GDM1 (cell line): ENCODE data around the gene CTCFL.
"Not testable (repeated sequence)": the region's sequence is repeated elsewhere in the genome, so short reads cannot be mapped to it uniquely, and the experiment has no call there.

Source experiments
- DNase-seq: peaks from one replicate; lab custom pipeline; 2025; lab: John Stamatoyannopoulos, UW

The CTCFL gene

GRCh38 chr20:57480444-57481160, 44.3 kb downstream of the CTCFL start:
- DNase-seq, result no peak

GRCh38 chr20:57479196-57479595, 45.7 kb downstream of the CTCFL start:
- DNase-seq, result no peak

- no peak for DNase-seq
Observed at GRCh38 chr20:57478176-57478575, 46.8 kb downstream of the CTCFL start.

DNA sequence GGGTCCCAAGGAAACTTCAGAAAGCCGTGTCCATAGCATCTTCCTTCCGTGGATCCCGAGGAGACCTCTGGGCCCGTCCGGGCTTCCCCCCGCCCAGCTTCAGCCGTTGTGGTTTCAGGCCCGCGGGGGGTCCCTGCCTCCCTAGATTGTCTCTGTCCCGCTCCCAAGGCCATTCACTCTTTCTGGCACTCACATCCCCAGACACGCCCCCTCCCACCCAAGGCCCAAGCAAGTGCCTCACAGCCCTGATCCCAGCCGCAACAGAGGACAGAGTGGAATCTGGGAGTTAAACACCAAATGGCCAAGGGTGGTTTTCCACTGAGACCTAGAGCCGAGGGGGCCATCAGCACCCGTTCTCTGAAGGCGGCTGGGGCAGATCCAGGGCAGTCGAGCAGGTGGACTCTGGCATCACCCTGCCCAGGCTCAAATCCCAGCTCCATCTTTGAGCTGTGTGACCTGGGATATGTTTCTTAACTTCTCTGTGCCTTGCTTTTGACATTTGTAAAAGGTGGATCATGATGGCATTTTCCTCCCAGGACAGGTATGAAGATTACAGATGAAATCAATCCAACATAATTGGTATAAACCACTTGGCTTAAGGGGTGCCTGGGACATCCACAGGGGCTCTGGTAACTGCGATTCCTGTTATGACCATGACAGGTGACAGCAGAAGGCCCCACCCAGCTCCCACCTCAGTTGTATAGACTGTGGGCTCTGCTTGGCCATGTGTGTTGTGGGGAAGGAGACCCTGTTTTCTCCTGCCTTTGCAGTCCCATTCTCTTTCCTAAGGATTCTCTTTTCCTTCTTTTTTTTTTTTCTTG, 48.1 kb downstream of the CTCFL start:
- no peak for DNase-seq

DNA sequence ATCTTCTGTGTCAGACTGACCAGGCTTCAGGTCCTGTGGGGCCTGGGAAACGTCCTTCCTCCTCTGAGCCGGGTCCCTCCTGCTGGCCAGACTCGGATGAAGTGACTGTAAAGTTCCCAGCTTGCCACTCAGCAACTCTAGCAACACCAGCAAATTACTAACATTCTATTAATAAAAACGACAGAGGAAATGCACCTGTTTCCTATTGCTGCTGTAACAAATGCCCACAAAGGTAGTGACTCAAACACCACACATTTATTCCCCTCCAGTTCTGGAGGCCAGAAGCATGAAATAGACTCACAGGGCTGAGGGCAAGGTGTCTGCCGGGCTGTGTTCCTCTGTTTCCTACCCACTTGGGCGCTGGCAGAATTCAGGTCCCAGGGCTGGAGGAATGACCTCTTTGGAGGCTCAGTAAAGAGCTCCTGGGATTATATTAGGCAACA, 48.8 kb downstream of the CTCFL start:
- DNase-seq, result peak; percentile 52

DNA sequence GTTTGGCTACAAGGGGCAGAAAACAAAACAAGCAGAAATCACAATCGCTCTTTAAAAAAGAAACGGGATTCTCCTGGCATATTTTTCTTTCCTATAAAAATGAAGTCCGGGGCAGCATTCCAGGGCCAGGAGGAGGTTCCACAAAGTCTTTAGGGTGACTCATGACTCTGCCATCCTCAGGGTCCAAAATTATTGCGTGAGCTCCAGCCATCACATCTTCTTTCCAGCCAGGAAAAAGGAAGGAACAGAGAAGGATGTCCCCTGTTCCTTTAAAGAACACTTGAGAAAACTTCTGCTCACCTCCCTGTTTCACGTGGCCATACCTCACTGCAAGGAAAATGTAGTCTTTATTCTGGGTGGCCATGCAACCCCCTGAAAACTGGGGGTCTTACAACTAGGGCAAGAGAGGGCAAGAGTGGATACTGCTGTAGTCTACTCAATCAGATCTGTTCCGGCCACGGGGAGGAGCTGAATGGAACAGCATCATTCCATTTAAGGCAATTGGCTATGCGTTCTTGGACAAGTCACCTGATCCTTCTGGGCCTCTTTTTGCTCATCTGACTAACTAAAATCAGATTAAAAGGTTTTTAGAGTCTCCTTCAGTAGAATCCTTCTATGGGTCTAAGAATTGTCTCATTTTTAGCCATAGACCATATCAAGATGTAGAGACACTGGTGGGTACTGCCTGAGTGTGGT, 49.4 kb downstream of the CTCFL start:
- no peak for DNase-seq

- no peak for DNase-seq
Observed at GRCh38 chr20:57474816-57475215, 50.1 kb downstream of the CTCFL start.

DNA sequence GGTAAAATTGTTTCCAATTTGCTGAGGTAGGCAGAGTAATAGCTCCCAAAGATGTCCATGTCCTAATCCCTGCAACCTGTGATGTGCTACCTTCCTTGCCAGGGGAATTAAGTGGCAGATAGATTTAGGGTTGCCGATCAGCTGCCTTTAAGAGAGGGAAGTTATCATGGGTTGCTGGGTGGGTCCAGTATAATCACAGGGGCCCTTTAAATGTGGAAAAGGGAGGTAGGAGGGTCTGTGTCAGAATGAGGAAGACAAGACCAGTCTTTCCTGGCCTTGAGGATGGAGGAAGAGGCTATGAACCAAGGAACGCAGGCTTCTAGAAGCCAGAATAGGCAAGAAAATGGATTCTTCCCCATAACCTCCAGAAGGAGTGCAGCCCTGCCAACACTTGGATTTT, 50.7 kb downstream of the CTCFL start:
- no peak for DNase-seq

- peak; percentile 71 for DNase-seq
Observed at GRCh38 chr20:57473246-57474048, 51.5 kb downstream of the CTCFL start.

DNA sequence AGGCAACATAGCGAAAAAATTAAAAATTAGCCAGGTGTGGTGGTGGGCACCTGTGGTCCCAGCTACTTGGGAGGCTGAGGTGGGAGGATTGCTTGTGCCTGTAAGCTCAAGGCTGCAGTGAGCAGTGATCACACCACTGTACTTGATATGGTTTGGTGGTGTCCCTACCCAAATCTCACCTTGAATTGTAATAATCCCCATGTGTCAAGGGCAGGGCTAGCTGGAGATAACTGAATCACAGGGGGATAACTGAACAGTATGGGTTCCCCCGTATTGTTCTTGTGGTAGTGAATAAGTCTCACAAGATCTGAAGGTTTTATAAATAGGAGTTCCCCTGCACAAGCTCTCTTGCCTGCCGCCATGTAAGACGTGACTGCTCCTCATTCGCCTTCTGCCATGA, 52.5 kb downstream of the CTCFL start:
- not testable (repeated sequence) for DNase-seq

GRCh38 chr20:57471496-57472372, 53.2 kb downstream of the CTCFL start:
- no peak for DNase-seq

DNA sequence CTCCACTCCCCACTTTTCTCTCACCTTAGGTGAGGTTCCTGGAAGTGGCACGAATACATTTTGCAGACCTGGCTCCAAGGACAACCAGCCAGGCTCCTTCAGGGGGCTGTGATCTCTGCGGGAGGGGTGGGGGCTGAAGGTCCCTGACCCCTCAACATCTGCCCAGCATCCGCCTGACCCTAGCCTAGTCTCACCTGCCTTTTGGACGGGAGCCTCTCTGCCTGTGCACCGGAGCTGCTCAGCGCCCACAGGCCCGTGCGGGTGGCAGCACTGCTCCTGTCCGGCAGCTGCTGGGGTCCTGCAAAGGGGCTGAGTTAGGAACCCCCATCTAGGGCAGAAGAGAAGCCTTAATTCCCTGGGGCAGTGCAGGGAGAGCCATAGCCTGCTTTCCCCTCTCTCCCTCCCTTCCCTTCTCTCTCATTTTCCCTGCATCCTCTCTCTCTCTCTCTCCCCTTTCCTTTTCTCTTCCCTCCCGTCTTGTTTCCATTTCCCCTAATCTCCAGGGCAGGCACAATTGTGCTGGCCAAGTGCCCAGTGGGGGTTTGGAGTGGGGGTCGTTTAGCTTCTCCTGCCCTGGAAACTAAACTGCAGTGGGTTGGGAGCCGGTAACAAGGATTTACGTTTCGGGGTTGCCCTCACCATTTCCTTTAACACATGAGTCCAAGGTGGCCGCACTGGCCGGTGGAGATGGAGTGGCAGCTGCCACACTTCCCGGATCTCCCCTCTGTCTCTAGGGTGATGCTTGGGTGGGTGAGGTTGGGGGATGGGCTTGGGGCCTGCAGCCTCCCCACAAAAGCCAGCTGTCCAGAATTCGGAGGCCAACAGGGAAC, 54.1 kb downstream of the CTCFL start:
- DNase-seq, result no peak

- DNase-seq, result no peak
Observed at GRCh38 chr20:57470212-57470522, 54.8 kb downstream of the CTCFL start.

GRCh38 chr20:57469418-57470211, 55.3 kb downstream of the CTCFL start:
- no peak for DNase-seq

DNA sequence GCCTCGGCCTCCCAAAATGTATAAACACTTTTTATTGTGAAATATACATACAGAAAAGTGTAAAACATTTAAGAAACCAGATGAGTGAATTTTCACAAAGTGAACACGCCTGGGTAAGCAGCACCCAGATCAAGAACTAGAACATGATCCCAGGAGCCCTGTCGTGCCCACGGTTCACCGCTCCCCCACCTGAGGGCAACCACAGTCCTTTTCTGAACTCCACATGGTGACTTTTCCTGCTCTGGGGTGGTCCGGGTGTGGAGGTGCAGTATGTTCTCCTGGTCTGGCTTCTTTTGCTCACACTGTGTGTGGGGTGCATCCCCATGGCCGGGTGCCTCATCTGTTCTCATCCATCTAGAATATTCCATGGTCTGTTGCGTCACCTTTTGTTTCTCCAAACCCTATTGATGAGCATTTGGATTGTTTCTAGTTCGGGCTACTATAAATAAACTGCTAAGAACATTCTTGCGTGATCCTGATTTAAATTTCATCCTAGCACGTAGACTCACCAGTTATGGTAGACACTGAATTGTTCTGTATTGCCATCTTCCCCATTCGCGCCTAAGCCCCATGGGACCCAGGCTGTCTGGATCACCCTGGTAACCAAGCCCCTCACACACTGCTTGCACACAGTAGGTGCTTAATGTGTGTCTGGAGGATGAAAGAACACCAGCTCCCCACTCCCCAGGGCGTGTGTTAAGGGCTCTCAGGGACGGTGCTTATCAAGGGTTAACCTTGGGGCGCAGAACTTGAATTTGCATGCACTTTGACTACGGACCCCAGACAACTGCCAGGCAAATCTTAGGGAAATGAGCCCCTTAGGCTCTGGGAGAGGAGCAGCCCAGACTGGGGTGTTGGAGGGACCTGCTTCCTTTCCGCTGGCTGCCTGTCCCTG, 56.2 kb downstream of the CTCFL start:
- DNase-seq, result no peak

- no peak for DNase-seq
Observed at GRCh38 chr20:57467742-57468141, 57.2 kb downstream of the CTCFL start.

DNA sequence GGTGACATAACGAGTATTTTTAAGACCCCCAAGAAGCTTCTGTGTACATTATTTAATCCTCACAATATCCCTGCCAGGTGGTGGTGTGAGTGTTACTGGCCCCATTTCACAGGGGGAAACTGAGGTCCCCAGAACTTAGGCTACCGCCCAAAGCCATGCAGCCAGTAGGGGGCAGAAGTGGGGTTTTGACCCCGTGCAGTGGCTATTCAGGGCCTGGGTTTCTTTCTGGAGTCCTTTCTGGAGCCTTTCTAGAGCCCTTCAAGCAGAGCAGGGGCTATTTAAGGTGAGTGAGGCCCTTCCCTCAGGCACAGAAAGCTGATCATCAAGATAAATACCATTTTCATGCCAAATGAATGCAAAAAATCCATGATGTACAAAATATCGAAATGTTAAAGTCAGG, 59.0 kb downstream of the CTCFL start:
- DNase-seq, result no peak

DNA sequence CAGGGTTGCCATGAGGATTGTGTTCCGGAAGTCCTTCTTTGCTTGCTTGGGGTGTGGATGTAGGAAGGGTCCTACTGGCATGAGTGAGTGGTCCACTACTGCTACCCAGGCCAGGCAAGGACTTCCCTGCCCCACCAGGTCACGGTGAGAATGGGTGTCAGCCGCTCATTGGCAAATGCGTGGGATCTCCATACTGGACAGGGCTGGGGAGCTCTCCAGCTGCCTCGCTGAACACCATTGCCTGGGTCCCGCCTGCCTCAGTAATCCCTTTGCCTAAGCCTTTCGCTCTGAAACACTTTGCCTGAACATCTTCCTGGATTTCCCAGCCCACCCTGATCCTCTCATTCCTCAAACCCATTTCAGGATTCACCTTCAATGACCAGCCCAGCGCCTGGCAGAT, 59.5 kb downstream of the CTCFL start:
- no peak for DNase-seq
